Measurements from ENCODE around the gene EIF6. TPM values are rescaled to one million over a fixed set of nuclear protein-coding genes. Genes with fewer than 3 reads are reported as not detected.

The EIF6 gene
- total RNA-seq, 1 donor from 2014 or later: 85.2 TPM

GRCh38 chr20:35296101-35296554 is 11.6 kb upstream of the EIF6 start:
- Mint-ChIP-seq H3K4me3 (ENCODE audit: unreplicated experiment) (no peak overlapping the region), H3K27me3 (ENCODE audit: unreplicated experiment) (peaks cover 15% of the 10 kb centered on the region), H3K36me3 (ENCODE audit: unreplicated experiment) (no peaks in the 10 kb centered on the region), H3K9me3 (ENCODE audit: unreplicated experiment) (peaks cover 5% of the 10 kb centered on the region), H3K27ac (ENCODE audit: unreplicated experiment) (no peak overlapping the region), H3K4me1 (ENCODE audit: low read depth, unreplicated experiment) (peaks cover 12% of the 10 kb centered on the region)
- TF ChIP-seq, protein P1, sequence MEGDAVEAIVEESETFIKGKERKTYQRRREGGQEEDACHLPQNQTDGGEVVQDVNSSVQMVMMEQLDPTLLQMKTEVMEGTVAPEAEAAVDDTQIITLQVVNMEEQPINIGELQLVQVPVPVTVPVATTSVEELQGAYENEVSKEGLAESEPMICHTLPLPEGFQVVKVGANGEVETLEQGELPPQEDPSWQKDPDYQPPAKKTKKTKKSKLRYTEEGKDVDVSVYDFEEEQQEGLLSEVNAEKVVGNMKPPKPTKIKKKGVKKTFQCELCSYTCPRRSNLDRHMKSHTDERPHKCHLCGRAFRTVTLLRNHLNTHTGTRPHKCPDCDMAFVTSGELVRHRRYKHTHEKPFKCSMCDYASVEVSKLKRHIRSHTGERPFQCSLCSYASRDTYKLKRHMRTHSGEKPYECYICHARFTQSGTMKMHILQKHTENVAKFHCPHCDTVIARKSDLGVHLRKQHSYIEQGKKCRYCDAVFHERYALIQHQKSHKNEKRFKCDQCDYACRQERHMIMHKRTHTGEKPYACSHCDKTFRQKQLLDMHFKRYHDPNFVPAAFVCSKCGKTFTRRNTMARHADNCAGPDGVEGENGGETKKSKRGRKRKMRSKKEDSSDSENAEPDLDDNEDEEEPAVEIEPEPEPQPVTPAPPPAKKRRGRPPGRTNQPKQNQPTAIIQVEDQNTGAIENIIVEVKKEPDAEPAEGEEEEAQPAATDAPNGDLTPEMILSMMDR (IDR thresholded peaks at IDR 0.05; ENCODE audit: partially characterized antibody, unreplicated experiment): no peak
- no peak for DNase-seq

DNA sequence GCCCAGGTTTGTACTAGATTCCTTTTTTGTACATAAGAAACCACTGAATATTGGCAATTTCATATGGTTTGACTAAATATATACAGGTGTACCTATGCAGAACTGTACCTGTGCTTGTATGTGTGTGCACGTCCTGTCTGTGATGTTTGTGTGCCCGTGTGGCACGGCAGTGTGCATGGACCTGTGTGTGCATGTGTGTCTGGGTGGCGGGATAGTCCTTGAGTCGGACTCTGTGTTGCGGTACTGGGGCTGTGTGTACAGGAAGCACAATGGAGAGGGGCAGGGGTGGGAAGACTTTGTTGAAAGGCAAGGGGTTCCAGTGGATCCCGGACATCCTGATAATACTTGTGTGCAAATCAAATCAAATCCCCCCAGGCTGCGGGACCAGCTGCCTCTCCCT is 11.1 kb upstream of the EIF6 start:
- H3K27ac Mint-ChIP-seq (ENCODE audit: unreplicated experiment): no peak overlapping the region
- TF ChIP-seq, protein P1 (IDR thresholded peaks at IDR 0.05; ENCODE audit: partially characterized antibody, unreplicated experiment): no peak
- peaks cover 7% of the 10 kb centered on the region for H3K9me3 Mint-ChIP-seq (ENCODE audit: unreplicated experiment)

DNA sequence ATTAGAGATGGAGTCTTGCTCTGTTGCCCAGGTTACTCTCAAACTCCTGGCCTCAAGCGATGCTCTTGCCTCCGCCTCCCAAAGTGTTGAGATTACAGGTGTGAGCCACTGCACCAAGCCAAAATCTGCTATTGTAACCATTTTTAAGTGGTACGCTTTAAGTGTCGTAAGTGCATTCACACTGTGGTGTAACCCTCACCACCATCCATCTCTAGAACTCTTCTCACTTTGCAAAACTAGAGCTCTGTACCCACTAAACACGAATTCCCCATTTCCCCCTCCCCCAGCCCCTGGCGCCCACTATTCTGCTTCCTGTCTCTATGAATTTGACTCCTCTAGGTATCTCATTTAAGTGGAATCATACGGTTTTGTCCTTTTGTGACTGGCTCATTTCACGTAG is 10.5 kb upstream of the EIF6 start:
- TF ChIP-seq, protein P1 (IDR thresholded peaks at IDR 0.05; ENCODE audit: partially characterized antibody, unreplicated experiment): no peak
- no peak overlapping the region for H3K27ac Mint-ChIP-seq (ENCODE audit: unreplicated experiment)
- no peaks in the 10 kb centered on the region for H3K36me3 Mint-ChIP-seq (ENCODE audit: unreplicated experiment)

More for the DNA sequence above, 11.1 kb upstream of the EIF6 start:
- no peak overlapping the region for H3K4me3 Mint-ChIP-seq (ENCODE audit: unreplicated experiment)
- no peak for DNase-seq
- peaks cover 15% of the 10 kb centered on the region for H3K27me3 Mint-ChIP-seq (ENCODE audit: unreplicated experiment)
- no peaks in the 10 kb centered on the region for H3K36me3 Mint-ChIP-seq (ENCODE audit: unreplicated experiment)
- peaks cover 12% of the 10 kb centered on the region for H3K4me1 Mint-ChIP-seq (ENCODE audit: low read depth, unreplicated experiment)

GRCh38 chr20:35294293-35294685 is 9.7 kb upstream of the EIF6 start:
- H3K9me3 Mint-ChIP-seq (ENCODE audit: unreplicated experiment): peaks cover 4% of the 10 kb centered on the region
- H3K36me3 Mint-ChIP-seq (ENCODE audit: unreplicated experiment): no peaks in the 10 kb centered on the region
- no peak for DNase-seq
- peaks cover 11% of the 10 kb centered on the region for H3K27me3 Mint-ChIP-seq (ENCODE audit: unreplicated experiment)
- TF ChIP-seq, protein P1 (IDR thresholded peaks at IDR 0.05; ENCODE audit: partially characterized antibody, unreplicated experiment): no peak
- H3K4me1 Mint-ChIP-seq (ENCODE audit: low read depth, unreplicated experiment): peaks cover 4% of the 10 kb centered on the region
- H3K27ac Mint-ChIP-seq (ENCODE audit: unreplicated experiment): no peak overlapping the region
- no peak overlapping the region for H3K4me3 Mint-ChIP-seq (ENCODE audit: unreplicated experiment)

More for the DNA sequence above, 10.5 kb upstream of the EIF6 start:
- Mint-ChIP-seq H3K27me3 (ENCODE audit: unreplicated experiment) (peaks cover 17% of the 10 kb centered on the region), H3K4me3 (ENCODE audit: unreplicated experiment) (no peak overlapping the region), H3K4me1 (ENCODE audit: low read depth, unreplicated experiment) (peaks cover 10% of the 10 kb centered on the region), H3K9me3 (ENCODE audit: unreplicated experiment) (peaks cover 7% of the 10 kb centered on the region)
- no peak for DNase-seq

DNA sequence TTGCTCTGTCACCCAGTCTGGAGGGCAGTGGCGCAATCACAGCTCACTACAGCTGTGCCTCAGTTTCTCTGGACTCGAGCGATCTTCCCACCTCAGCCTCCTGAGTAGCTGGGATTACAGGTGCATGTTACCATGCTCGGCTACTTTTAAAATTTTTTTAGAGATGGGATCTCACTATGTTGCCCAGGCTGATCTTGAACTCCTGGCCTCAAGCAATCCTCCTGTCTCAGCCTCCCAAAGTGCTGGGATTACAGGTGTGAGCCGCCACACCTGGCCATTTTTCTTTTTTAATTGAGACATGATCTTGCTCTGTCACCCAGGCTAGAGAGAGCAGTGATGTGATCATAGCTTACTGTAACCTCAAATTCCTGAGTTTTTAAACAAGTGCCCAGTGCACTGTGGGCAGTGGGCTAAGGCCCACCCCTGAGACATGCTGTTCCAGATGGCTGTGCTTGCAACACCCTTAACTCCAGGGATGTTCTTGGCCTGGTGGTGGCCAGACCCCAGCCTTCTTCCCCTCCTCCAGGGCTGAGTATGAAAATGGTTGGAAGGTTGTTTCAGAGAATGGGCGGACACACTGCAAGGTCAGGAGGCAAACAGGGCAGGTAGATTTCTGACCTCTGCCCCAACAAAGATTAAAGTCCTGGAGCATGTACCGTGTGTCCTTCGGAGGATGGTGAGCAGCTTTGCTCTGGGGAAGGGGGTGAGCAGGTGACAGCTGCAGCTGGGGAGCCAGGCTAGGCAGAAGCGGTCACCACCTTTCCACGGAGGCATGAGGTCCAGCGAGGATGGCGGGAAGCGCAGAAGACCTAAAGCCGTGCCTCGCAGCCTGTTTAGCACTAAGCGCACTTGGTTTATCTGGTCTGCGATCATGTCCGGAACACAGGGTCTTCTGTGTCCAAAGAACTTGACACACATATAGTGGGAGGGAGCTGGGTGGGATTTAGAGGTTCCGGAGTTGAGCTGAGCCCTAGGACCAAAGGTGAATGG is 9.0 kb upstream of the EIF6 start:
- no peaks in the 10 kb centered on the region for H3K36me3 Mint-ChIP-seq (ENCODE audit: unreplicated experiment)
- H3K27ac Mint-ChIP-seq (ENCODE audit: unreplicated experiment): no peak overlapping the region
- peaks cover 2% of the 10 kb centered on the region for H3K4me1 Mint-ChIP-seq (ENCODE audit: low read depth, unreplicated experiment)
- peaks cover 4% of the 10 kb centered on the region for H3K9me3 Mint-ChIP-seq (ENCODE audit: unreplicated experiment)
- no peak overlapping the region for H3K4me3 Mint-ChIP-seq (ENCODE audit: unreplicated experiment)
- peaks cover 9% of the 10 kb centered on the region for H3K27me3 Mint-ChIP-seq (ENCODE audit: unreplicated experiment)
- TF ChIP-seq, protein P1 (IDR thresholded peaks at IDR 0.05; ENCODE audit: partially characterized antibody, unreplicated experiment): no peak
- no peak for DNase-seq
